ENCODE data around the gene XRCC4. TPM values are rescaled to one million over a fixed set of nuclear protein-coding genes. Genes with fewer than 3 reads are reported as not detected.
"Not testable (repeated sequence)": the region's sequence is repeated elsewhere in the genome, so short reads cannot be mapped to it uniquely, and the experiment has no call there.

XRCC4 gene
- total RNA-seq, 3 donors from 2014 or later = 7.6 to 8.8 (median 8.7) TPM

DNA sequence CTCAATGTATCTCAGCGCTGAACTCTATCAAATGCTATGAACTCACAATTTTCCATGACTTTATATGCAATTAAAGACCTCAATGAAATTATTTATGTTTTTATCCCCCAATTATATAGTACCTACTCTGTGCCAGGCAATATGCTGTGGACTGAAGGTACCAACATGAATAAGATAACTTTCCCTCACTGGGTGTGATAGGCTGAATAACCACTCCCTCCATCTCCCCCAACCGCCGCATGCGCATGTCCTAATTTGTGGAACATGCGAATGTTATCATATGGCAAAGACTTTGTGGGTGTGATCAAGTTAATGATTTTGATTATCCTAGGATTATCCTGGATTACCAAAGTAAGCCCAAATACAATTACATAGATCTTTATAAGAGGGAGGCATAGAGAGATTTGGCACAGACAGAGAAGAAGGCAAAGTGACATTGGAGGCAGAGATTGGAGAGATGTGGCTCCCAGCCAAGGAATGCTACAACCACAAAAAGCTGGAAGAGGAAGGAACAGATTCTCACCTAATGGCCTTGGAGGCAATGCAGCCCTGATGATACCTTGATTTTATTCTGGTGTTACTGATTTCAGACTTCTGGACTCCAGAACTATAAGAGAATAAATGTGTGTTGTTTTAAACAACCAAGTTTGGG is 245.1 kb downstream of the XRCC4 start:
- Mint-ChIP-seq H3K27me3 (ENCODE audit: low read depth) (no peaks in the 10 kb centered on the region), H3K4me1 (ENCODE audit: low read depth) (no peaks in the 10 kb centered on the region), H3K36me3 (ENCODE audit: insufficient read depth) (no peaks in the 10 kb centered on the region), H3K9me3 (no peaks in the 10 kb centered on the region), H3K4me3 (no peak overlapping the region)
- DNase-seq (no peak), ATAC-seq (no peak)

DNA sequence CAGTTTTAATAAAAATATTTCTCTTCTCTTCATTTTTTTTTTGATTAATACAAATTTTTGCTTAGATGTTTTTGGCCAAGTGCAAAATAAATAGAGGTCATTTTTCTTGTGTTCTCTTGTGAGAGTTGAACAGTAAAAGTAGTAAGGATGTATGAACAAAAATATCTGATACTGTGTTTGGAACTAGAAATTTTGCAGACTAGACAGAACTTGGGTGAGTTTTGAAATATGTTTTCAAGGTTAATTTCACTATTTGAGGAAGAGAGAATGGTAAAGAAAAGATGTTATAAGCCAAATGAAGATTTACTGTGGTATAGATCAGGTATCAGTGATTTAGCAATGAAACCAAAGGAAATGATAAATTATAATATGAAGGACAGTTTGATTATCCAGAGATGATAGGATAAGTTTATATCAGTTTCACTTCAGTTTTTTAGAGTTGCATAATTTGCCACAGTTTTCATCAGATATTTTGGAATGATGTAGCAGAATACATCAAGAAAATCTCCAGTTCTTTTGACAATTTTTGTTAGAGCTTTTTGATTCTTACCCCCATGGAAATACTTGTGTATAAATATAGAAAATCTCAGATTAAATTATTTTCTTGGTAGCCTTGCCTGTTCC is 246.3 kb downstream of the XRCC4 start:
- DNase-seq = no peak
- Mint-ChIP-seq H3K9me3 (no peaks in the 10 kb centered on the region), H3K4me3 (no peak overlapping the region), H3K36me3 (ENCODE audit: insufficient read depth) (no peaks in the 10 kb centered on the region), H3K27me3 (ENCODE audit: low read depth) (no peaks in the 10 kb centered on the region), H3K4me1 (ENCODE audit: low read depth) (no peaks in the 10 kb centered on the region)
- no peak for ATAC-seq

DNA sequence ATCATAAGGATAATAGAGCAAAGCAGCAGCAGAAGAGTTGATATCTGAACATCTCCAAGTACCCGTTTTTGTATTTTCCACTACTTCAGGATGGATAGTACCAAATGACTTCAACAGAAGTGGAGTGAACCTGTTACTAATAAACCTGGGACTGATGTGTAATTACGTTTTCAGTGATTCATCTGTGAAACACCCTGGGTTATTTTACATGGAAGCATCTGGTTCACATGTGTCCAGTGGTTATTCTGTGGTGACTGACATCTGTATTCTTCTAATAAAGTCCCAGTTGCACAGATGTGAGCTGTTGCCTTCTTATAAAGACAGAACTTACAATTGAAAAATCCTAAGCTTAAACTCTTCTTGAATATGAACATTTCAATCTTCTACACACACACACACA is 254.5 kb downstream of the XRCC4 start:
- Mint-ChIP-seq H3K9me3 (no peaks in the 10 kb centered on the region), H3K4me3 (no peak overlapping the region), H3K4me1 (ENCODE audit: low read depth) (no peaks in the 10 kb centered on the region), H3K36me3 (ENCODE audit: insufficient read depth) (no peaks in the 10 kb centered on the region), H3K27me3 (ENCODE audit: low read depth) (no peaks in the 10 kb centered on the region)
- ATAC-seq (no peak), DNase-seq (no peak)

DNA sequence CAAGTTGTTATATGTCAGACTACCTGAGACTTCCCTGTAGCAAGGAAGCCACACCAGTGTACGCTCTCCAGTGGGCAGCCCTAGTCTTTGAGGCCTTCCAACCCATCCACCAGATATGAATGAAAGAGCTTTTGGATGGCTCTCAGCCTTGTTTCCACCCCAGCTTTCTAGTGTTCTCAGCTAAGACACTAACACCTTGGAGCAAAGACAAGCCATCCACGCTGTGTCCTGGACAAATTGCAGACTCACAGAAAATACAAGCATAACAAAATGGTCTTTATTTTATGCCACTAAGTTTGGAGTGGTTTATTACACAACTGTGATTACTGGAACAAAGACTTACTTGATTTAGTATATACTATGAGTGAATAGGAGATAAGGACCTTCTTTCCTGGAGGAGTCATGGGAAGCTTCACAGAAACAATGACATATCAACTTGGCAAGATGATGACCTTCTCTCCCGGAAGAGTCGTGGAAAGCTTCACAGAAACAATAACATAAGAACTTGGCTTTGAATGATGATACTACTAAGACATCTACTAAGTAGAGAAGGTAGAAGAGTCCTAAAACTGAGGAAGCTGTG is 260.2 kb downstream of the XRCC4 start:
- H3K27me3 Mint-ChIP-seq (ENCODE audit: low read depth) = no peaks in the 10 kb centered on the region
- no peaks in the 10 kb centered on the region for H3K36me3 Mint-ChIP-seq (ENCODE audit: insufficient read depth)
- no peak overlapping the region for H3K4me3 Mint-ChIP-seq
- no peaks in the 10 kb centered on the region for H3K9me3 Mint-ChIP-seq
- peaks cover 16% of the 10 kb centered on the region for H3K4me1 Mint-ChIP-seq (ENCODE audit: low read depth)
- DNase-seq (no peak), ATAC-seq (no peak)

DNA sequence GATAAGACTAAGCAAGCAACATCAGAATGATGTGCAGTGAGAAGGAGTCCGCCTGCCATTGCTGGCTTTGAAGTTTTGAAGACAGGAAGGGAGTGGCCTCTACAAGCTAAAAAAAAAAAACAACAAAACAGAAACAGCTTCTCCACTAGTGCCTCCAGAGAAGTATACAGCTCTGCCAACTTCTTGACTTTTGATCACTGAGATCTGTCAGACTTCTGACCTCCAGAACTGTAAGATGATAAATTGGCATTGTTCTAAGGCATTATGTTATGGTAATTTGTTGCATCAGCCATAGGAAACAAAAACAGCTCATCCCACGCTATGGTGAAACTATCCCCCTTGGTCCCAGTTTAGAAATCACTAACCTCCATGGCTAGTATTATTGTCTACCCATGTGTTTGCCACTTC is 263.2 kb downstream of the XRCC4 start:
- H3K4me3 Mint-ChIP-seq = no peak overlapping the region
- H3K4me1 Mint-ChIP-seq (ENCODE audit: low read depth) = peaks cover 16% of the 10 kb centered on the region

DNA sequence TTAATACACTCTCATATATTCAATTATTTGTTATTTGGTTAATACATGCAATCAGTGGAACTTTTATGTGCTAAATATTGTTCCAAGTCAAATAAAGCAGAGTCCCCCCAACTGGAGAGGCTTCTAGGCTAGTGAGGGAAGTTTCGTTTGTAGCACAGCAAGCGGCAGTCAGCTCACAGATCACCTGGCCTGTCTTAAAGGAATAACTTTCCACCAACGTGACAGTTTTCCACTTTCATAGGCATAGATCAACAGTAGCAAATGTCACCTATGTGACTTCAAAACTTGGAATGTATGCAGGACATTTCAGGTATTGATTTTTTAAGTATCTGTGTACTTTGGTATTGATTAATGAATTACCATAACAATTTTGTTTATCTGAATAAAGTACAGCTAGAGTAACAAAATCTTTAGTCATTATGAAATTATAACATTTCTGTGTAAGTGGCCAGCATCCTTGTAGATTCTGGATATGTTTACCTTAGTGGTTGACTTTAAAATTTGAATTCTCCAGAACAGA is 264.5 kb downstream of the XRCC4 start:
- H3K27me3 Mint-ChIP-seq (ENCODE audit: low read depth) = no peaks in the 10 kb centered on the region
- peaks cover 4% of the 10 kb centered on the region for H3K9me3 Mint-ChIP-seq
- no peak for ATAC-seq
- H3K36me3 Mint-ChIP-seq (ENCODE audit: insufficient read depth) = no peaks in the 10 kb centered on the region
- no peak for DNase-seq
- H3K4me3 Mint-ChIP-seq = no peak overlapping the region
- peaks cover 16% of the 10 kb centered on the region for H3K4me1 Mint-ChIP-seq (ENCODE audit: low read depth)

More for the DNA sequence above, 263.2 kb downstream of the XRCC4 start:
- DNase-seq = no peak
- H3K36me3 Mint-ChIP-seq (ENCODE audit: insufficient read depth) = no peaks in the 10 kb centered on the region
- no peak for ATAC-seq
- H3K27me3 Mint-ChIP-seq (ENCODE audit: low read depth) = no peaks in the 10 kb centered on the region
- H3K9me3 Mint-ChIP-seq = no peaks in the 10 kb centered on the region

DNA sequence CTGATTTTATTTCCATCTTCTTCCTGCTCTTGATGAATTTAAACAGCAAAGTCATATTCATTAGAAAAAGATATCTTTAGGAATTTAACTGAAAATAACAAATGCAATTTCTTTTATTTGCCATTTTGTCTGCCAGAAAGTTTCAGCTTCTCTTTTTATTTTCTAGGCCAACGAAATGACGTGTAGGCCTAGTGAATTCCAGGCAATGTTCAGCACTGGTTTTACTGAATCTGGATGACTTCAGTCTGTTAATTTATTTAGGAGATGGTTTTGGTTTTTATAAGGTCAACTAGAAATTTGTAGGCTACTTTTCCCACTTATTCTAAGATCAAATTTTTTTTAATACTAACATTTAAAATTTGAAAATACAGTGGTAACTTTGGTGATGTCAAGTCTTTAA is 265.1 kb downstream of the XRCC4 start:
- Mint-ChIP-seq H3K9me3 (peaks cover 9% of the 10 kb centered on the region), H3K27me3 (ENCODE audit: low read depth) (no peaks in the 10 kb centered on the region), H3K4me3 (no peak overlapping the region), H3K4me1 (ENCODE audit: low read depth) (peaks cover 16% of the 10 kb centered on the region), H3K36me3 (ENCODE audit: insufficient read depth) (peaks cover 4% of the 10 kb centered on the region)
- ATAC-seq (no peak), DNase-seq (no peak)

DNA sequence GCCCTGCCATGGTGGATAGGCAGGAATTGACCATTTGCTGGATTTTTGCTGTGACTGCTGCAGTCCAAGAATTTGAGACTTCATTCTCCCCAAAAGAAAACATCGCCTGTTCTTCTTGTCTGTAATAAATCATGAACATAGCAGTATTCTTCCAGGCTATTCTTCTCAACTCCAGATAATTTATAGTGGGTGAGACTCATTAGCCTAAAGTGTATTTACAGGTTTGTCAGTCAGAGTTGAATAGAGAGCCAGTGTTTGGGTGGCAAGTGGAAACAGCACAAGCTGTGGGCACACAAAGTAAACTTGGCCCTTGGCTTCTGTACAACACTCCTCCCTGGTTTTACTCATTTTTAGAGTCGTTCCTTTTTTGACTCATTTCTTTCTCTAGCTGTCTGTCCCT is 266.0 kb downstream of the XRCC4 start:
- H3K4me1 Mint-ChIP-seq (ENCODE audit: low read depth) = peaks cover 16% of the 10 kb centered on the region
- H3K27me3 Mint-ChIP-seq (ENCODE audit: low read depth) = no peaks in the 10 kb centered on the region
- H3K36me3 Mint-ChIP-seq (ENCODE audit: insufficient read depth) = peaks cover 8% of the 10 kb centered on the region
- no peak for ATAC-seq
- no peak overlapping the region for H3K4me3 Mint-ChIP-seq
- no peak for DNase-seq
- H3K9me3 Mint-ChIP-seq = peaks cover 13% of the 10 kb centered on the region

DNA sequence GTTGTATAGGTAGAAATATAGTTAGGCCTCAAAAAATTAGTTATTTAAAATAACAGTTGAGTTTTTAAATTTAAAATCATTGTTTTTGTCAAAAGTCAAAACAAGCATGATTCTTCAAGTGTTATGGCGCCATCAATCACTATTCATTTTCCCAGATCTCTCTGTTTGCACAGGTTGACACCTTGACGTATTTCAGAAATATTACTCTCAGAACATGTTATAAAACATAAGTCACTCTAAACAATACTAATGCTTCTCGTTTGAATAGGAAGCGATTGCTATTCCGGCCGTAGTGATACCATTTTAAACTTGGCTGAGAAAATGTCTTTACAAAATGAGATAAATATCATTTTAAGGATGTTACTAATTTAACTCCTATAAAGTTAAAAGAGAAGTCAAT is 268.1 kb downstream of the XRCC4 start:
- Mint-ChIP-seq H3K4me1 (ENCODE audit: low read depth) (peaks cover 5% of the 10 kb centered on the region), H3K9me3 (peaks cover 34% of the 10 kb centered on the region), H3K36me3 (ENCODE audit: insufficient read depth) (peaks cover 15% of the 10 kb centered on the region), H3K27me3 (ENCODE audit: low read depth) (no peaks in the 10 kb centered on the region), H3K4me3 (no peak overlapping the region)
- DNase-seq (no peak), ATAC-seq (no peak)

DNA sequence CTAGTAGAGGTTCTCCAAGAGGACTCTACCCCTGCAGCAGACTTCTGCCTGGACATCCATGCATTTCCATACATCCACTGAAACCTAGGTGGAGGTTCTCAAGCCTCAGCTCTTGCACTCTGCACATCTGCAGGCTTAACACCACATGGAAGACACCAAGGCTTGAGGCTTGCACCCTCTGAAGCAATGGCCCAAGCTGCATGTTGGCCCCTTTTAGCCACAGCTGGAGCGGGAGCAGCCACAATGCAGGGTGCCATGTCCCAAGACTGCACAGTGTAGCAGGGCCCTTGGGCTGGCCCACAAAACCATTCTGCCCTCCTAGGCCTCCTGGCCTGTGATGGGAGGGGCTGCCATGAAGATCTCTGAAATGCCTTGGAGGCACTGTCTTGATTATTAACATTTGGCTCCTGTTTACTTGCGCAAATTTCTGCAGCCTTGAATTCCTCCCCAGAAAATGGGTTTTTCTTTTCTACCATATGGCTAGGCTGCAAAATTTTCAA is 271.0 kb downstream of the XRCC4 start:
- Mint-ChIP-seq H3K4me1 (ENCODE audit: low read depth) (no peaks in the 10 kb centered on the region), H3K9me3 (peaks cover 34% of the 10 kb centered on the region), H3K4me3 (no peak overlapping the region), H3K27me3 (ENCODE audit: low read depth) (no peaks in the 10 kb centered on the region), H3K36me3 (ENCODE audit: insufficient read depth) (peaks cover 15% of the 10 kb centered on the region)
- ATAC-seq (no peak), DNase-seq (no peak)

DNA sequence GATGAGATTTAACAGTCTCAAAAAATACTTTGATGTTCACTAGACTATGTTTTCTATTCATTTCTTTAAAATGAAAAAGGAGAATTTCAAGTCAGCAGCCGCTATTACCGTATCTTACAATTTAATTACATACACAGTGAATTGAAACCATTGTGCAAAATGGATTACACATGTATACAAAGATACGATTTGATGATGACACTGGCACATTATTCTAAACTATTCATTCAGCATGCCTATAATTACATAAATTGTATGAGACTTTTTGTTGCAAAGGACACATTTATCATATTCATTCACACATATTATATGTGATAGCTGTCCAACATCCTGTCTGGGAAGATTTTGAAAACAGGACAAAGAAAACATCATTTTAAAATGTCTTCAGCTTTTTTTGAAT is 275.9 kb downstream of the XRCC4 start:
- H3K4me1 Mint-ChIP-seq (ENCODE audit: low read depth) = no peaks in the 10 kb centered on the region
- no peaks in the 10 kb centered on the region for H3K27me3 Mint-ChIP-seq (ENCODE audit: low read depth)
- no peak overlapping the region for H3K4me3 Mint-ChIP-seq
- H3K36me3 Mint-ChIP-seq (ENCODE audit: insufficient read depth) = peaks cover 16% of the 10 kb centered on the region
- ATAC-seq (no peak), DNase-seq (no peak)
- H3K9me3 Mint-ChIP-seq = peaks cover 21% of the 10 kb centered on the region

DNA sequence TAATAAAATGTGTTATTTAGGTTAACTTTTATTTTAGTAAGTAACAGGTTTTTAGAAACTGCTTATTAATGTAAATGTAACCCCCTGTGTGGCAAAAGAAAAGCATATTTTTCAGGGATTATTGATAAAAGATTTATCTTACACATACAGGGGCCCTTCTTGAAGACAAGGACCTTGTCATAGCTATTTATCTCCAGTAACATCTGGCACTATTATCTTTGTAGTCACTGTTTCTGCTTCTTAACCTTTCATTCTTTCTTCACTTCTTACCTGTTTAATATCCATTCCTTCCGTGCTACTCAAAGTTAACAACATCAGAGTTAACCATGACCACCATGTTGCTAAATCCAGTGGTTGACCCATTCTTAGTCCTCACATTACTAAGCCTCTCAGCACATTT is 276.4 kb downstream of the XRCC4 start:
- ATAC-seq (no peak), DNase-seq (no peak)
- H3K4me1 Mint-ChIP-seq (ENCODE audit: low read depth) = no peaks in the 10 kb centered on the region
- no peaks in the 10 kb centered on the region for H3K27me3 Mint-ChIP-seq (ENCODE audit: low read depth)
- H3K36me3 Mint-ChIP-seq (ENCODE audit: insufficient read depth) = peaks cover 15% of the 10 kb centered on the region
- peaks cover 16% of the 10 kb centered on the region for H3K9me3 Mint-ChIP-seq
- H3K4me3 Mint-ChIP-seq = no peak overlapping the region

DNA sequence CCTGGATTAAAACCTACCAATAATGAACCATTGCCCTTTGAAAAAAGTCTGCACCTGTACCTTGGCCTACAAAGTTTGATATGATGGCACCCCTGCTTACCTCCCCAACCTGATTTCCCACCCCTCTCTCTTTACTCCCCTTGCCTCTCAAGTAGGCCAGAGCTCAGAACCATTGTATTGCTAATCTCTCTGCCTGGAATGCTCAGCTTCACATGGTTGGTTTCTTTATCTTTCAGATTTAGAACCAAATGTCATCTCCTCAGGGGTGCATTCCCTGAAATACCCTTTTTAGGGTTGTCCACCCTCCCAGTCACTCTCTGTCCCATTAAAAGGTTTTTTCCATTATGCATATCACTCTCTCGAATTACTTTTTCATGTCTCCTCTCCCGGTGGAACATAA is 277.6 kb downstream of the XRCC4 start:
- peaks cover 4% of the 10 kb centered on the region for H3K9me3 Mint-ChIP-seq
- ATAC-seq (no peak), DNase-seq (no peak)
- no peaks in the 10 kb centered on the region for H3K4me1 Mint-ChIP-seq (ENCODE audit: low read depth)
- peaks cover 9% of the 10 kb centered on the region for H3K36me3 Mint-ChIP-seq (ENCODE audit: insufficient read depth)
- H3K27me3 Mint-ChIP-seq (ENCODE audit: low read depth) = no peaks in the 10 kb centered on the region
- no peak overlapping the region for H3K4me3 Mint-ChIP-seq

DNA sequence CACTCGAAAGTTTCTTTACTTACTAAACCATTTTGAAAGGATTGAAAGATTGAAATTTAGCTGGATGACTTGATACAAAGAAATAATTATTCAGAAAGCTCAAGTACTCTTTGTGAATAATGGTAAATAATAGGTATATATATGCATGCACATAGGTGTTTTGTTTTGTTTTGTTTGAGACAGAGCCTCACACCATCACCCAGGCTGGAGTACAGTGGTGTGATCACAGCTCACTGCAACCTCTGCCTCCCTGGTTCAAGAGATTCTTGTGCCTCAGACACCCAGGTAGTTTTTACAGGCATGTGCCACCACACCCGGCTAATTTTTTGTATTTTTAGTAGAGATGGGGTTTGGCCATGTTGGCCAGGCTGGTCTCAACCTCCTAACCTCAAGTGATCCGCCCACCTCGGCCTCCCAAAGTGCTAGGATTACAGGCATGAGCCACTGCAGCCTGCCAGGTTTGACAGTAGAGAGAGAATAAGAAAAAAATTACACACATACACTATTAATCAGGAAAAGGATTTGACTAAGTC is 278.2 kb downstream of the XRCC4 start:
- not testable (repeated sequence) for H3K36me3 Mint-ChIP-seq (ENCODE audit: insufficient read depth); DNase-seq; H3K4me3 Mint-ChIP-seq; H3K4me1 Mint-ChIP-seq (ENCODE audit: low read depth); H3K27me3 Mint-ChIP-seq (ENCODE audit: low read depth); H3K9me3 Mint-ChIP-seq; ATAC-seq

Measured in activated T-cell treated with anti-CD3 and anti-CD28 coated beads, Interleukin-2, amount 50 U/mL, for 4 hours (primary cell).